HEK293T (cell line): ENCODE measurements around the gene SIDT2.

Source experiments
- CTCF ChIA-PET: fragments of 350-600 bp; formaldehyde crosslinking; extraction: SDS; loops from one replicate; lab custom pipeline; 2021; ENCODE audit warnings: antibody characterized with exemption, inconsistent platforms; lab: Yijun Ruan, JAX
- POLR2A ChIA-PET: fragments of 350-600 bp; formaldehyde crosslinking; extraction: SDS; loops from one replicate; lab custom pipeline; 2020; ENCODE audit warnings: antibody characterized with exemption, inconsistent platforms; lab: Yijun Ruan, JAX
- DNase-seq: peaks from one replicate; pipeline ENCODE4 v3.0.0; 2012; ENCODE audit warnings: mixed read lengths; ENCODE audit errors: extremely low spot score
- ARNT ChIP-seq: fragments of 450-650 bp; IDR thresholded peaks from 2 replicates; pipeline ENCODE4 v1.6.1; 2017; ENCODE audit warnings: mild to moderate bottlenecking
- BHLHE40 ChIP-seq: fragments of 450-650 bp; IDR thresholded peaks from 2 replicates; pipeline ENCODE4 v1.6.1; 2016; ENCODE audit warnings: mild to moderate bottlenecking, moderate library complexity, borderline replicate concordance
- CTBP1 ChIP-seq: fragments of 450-650 bp; IDR thresholded peaks from 2 replicates; pipeline ENCODE4 v1.6.1; 2016; ENCODE audit warnings: borderline replicate concordance
- ELF4 ChIP-seq: fragments of 450-650 bp; IDR thresholded peaks from 2 replicates; pipeline ENCODE4 v1.6.1; 2017; ENCODE audit warnings: antibody characterized with exemption
- FOXA1 ChIP-seq: fragments of 450-650 bp; IDR thresholded peaks from 2 replicates; pipeline ENCODE4 v1.6.1; 2016; ENCODE audit warnings: mild to moderate bottlenecking
- FOXK2 ChIP-seq: fragments of 450-650 bp; IDR thresholded peaks from 2 replicates; pipeline ENCODE4 v1.6.1; 2016; ENCODE audit warnings: mild to moderate bottlenecking
- FOXM1 ChIP-seq: fragments of 450-650 bp; IDR thresholded peaks from 2 replicates; pipeline ENCODE4 v1.6.1; 2017; ENCODE audit warnings: mild to moderate bottlenecking, borderline replicate concordance
- HDGF ChIP-seq: fragments of 450-650 bp; IDR thresholded peaks from 2 replicates; pipeline ENCODE4 v1.6.1; 2017; ENCODE audit warnings: antibody characterized with exemption, borderline replicate concordance
- L3MBTL2 ChIP-seq: fragments of 450-650 bp; conservative IDR thresholded peaks from 2 replicates; pipeline ENCODE4 v1.6.1; 2016; ENCODE audit warnings: mild to moderate bottlenecking
- LEF1 ChIP-seq: fragments of 450-650 bp; IDR thresholded peaks from 2 replicates; pipeline ENCODE4 v1.6.1; 2017; ENCODE audit warnings: mild to moderate bottlenecking, borderline replicate concordance
- NFRKB ChIP-seq: fragments of 450-650 bp; IDR thresholded peaks from 2 replicates; pipeline ENCODE4 v1.6.1; 2016; ENCODE audit warnings: mild to moderate bottlenecking, moderate library complexity
- PKNOX1 ChIP-seq: fragments of 450-650 bp; IDR thresholded peaks from 2 replicates; pipeline ENCODE4 v1.6.1; 2016
- SP1 ChIP-seq: fragments of 450-650 bp; IDR thresholded peaks from 2 replicates; pipeline ENCODE4 v1.6.1; 2017
- SUZ12 ChIP-seq: fragments of 450-650 bp; IDR thresholded peaks from 2 replicates; pipeline ENCODE4 v1.6.1; 2016; ENCODE audit warnings: mild to moderate bottlenecking
- TARDBP ChIP-seq: fragments of 450-650 bp; IDR thresholded peaks from 2 replicates; pipeline ENCODE4 v1.6.1; 2016
- ZNF384 ChIP-seq: fragments of 450-650 bp; IDR thresholded peaks from 2 replicates; pipeline ENCODE4 v1.6.1; 2016

The SIDT2 gene

GRCh38 chr11:117219455-117219854 lies 40.9 kb downstream of the SIDT2 start:
- CTCF ChIA-PET, result no interaction called here
- no peak for DNase-seq
- POLR2A ChIA-PET, result no interaction called here
- TF ChIP-seq SP1 (no peak), BHLHE40 (no peak), LEF1 (no peak), ARNT (no peak), TARDBP (no peak), HDGF (no peak), PKNOX1 (no peak), ZNF384 (no peak)

DNA sequence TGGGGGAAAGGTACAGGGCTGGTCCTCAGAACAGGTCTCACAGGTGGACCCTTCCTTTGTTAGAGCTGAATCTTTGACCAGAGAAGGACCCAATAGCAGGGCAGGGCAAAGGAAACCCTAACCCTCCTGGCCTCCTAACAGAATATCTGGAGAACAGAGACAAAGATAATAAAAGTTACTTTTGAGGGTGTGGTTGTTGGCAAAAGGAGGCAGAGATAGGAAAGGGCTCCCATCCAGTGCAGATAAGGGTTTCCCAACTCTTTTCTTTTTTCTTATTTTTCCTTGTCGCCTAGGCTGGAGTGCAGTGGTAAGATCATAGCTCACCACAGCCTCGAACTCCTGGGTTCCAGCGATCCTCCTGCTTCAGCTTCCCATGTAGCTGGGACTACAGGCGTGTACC lies 41.5 kb downstream of the SIDT2 start:
- POLR2A ChIA-PET, result no interaction called here
- TF ChIP-seq FOXK2 (no peak), L3MBTL2 (no peak), TARDBP (no peak), SUZ12 (no peak), ARNT (no peak), BHLHE40 (no peak), NFRKB (no peak), SP1 (no peak), PKNOX1 (no peak), LEF1 (no peak), ELF4 (no peak), HDGF (no peak), FOXM1 (no peak), FOXA1 (no peak)
- CTCF ChIA-PET, result no interaction called here
- no peak for DNase-seq

- DNase-seq, result no peak
- POLR2A ChIA-PET, result no interaction called here
- TF ChIP-seq CTBP1 (no peak), PKNOX1 (no peak), BHLHE40 (no peak), ZNF384 (no peak)
- CTCF ChIA-PET, result no interaction called here
These were observed 42.0 kb downstream of the SIDT2 start for GRCh38 chr11:117220568-117220967.

DNA sequence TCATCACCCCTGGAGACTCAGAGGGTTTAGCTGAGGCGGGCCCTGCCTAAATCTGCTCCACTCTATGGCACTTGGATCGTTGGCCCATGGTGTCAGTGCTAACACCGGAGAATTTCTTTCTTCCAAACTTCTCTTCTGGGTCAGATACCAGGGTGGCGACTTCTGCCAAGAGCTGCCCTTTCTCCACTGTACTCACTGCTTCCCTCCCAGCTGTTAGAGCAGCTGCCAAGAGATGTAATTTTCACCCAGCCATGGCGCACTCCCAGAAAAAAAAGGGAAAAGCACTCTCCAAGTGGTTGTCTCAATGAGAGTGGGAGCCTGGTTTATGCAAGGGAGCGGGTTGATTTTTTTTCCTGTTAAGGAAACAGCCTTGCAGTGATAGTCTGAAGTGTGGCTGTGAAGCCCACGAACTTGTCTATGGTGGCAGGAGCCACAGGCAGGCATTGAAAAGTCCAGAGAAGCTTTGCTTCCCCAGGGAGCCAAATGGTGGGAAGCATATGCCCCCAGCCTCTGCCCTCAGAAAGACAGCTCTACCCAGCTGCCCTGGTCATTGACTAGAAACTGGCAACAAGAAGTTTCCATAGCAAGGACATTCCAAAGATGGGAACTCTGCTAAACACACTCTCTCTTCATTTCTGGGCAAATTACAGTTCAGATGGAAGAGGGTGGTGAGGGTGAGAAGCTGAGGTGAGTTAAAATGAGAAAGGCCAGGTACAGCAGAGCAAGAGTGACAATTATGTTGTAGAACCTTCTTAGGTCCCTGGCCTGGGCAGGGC lies 42.6 kb downstream of the SIDT2 start:
- POLR2A ChIA-PET, result interaction anchor here (1.4 kb wide), 1 partner anchor 11 kb away, joined by 7 read pairs; the partner anchor contains the start of genes PCSK7 and RNF214
- CTCF ChIA-PET, result interaction anchor here (1.3 kb wide), 1 partner anchor 40 kb away, joined by 10 read pairs; no protein-coding TSS in a partner anchor
- no peak for TF ChIP-seq HDGF
- TF ChIP-seq FOXK2, result no peak
- no peak for TF ChIP-seq NFRKB
- no peak for TF ChIP-seq LEF1
- no peak for TF ChIP-seq PKNOX1
- no peak for TF ChIP-seq SUZ12
- TF ChIP-seq ARNT, result no peak
- no peak for TF ChIP-seq BHLHE40
- TF ChIP-seq ELF4, result no peak
- TF ChIP-seq FOXA1, result no peak
- no peak for TF ChIP-seq FOXM1
- TF ChIP-seq CTBP1, result no peak
- TF ChIP-seq L3MBTL2, result no peak

DNA sequence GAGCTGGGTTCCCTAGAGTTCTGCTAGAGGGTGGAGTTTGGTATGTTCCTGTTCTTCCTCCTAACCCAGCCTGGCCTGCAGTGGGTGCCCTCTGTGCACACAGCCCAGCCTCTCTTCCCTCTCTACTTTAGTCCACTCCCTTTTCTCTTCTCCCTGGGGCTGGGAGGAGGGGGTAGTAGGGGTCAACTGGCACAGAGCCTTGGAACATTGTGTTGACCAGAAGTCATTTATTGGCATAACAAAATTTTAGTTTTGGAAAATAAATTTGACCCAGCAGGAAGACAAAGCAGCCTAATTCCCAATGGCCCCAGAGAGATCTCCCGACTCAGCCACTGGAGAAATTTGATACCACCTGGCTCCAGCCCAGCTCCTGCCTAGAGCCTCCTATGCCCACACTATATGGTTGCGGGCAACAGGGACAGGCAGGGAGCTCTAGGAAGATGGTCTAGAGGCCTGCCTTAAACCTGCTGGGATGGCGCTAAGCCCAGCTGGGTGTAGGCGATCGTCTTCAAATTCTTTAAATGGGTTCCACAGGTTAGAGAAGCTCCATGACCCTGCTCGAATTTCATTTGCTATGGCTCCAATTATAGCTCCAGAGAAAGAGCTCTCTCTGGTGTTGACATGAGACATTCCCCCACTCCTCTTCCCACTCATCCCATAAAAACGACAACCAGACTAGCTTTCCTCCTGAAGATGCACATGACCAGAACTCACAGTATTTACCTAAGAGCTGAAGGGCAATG lies 43.4 kb downstream of the SIDT2 start:
- TF ChIP-seq NFRKB (no peak), ZNF384 (no peak), FOXK2 (no peak), TARDBP (no peak), CTBP1 (no peak), SUZ12 (no peak)
- CTCF ChIA-PET, result interaction anchor here (0.7 to 1.3 kb wide), 3 partner anchors 16 to 341 kb away, joined by 6 to 10 read pairs (median 8); no protein-coding TSS in a partner anchor
- POLR2A ChIA-PET, result interaction anchor here (1.0 to 1.4 kb wide), 3 partner anchors 10 to 44 kb away, joined by 3 to 7 read pairs (median 4); partner anchors contain the start of genes PCSK7, RNF214 and SIDT2
- no peak for DNase-seq

More for the DNA sequence above, 42.6 kb downstream of the SIDT2 start:
- no peak for DNase-seq
